HepG2 (cell line): ENCODE measurements around the gene RGL1. TPM values are rescaled to one million over a fixed set of nuclear protein-coding genes. Genes with fewer than 3 reads are reported as not detected.

ENCODE experiments used
- ATAC-seq: fragments of 200-7000 bp; cut with Tn5 transposase; 3 replicates; pipeline ENCODE4 v1.9.1; 2020; ENCODE audit warnings: mild to moderate bottlenecking, moderate library complexity
- BruUV-seq: library from RNA; stranded (reverse); fragments of 400-500 nt; replicated peaks from 2 replicates; lab custom pipeline; 2021; lab: Mats Ljungman, UMichigan
- CTCF ChIA-PET: fragments of 300-600 bp; formaldehyde crosslinking; extraction: SDS; loops from one replicate; lab custom pipeline; 2021; ENCODE audit warnings: low total read pairs, inconsistent platforms, low intra/inter-chr PET ratio; lab: Yijun Ruan, JAX
- POLR2A ChIA-PET: fragments of 350-600 bp; sonication (Branson Sonifier 250); formaldehyde crosslinking; loops from one replicate; lab custom pipeline; 2020; ENCODE audit warnings: antibody characterized with exemption, inconsistent platforms; lab: Yijun Ruan, JAX
- DNase-seq: peaks from one replicate; pipeline ENCODE4 v3.0.0-alpha.2; 2015; ENCODE audit warnings: low spot score
- FAIRE-seq: peaks from 3 replicates; lab custom pipeline; 2011; peaks lifted over from hg19 to GRCh38; lab: Jason Lieb, UNC
- H2AFZ ChIP-seq: one replicate; pipeline ENCODE4 v1.6.1; 2011; ENCODE audit warnings: low read length, inconsistent platforms
- H3K27ac ChIP-seq: fragments of 300-600 bp; 3 replicates; pipeline ENCODE4 v1.8.0; 2011; ENCODE audit warnings: mixed run types, mild to moderate bottlenecking, mixed read lengths, low read length, inconsistent platforms; ENCODE audit not compliant: insufficient read depth; ENCODE audit errors: extremely low read length
- H3K27me3 ChIP-seq, 2 experiments: fragments of 200-600 bp in 1 of 2; 2 replicates in 1 of 2; 3 replicates in 1 of 2; pipeline versions ENCODE4 v1.6.0 to v1.8.0; 2011; ENCODE audit warnings: low read length in 2 of 2, mild to moderate bottlenecking in 2 of 2, moderate library complexity in 2 of 2, inconsistent platforms in 1 of 2; ENCODE audit not compliant: insufficient read depth in 2 of 2, control insufficient read depth in 1 of 2
- H3K36me3 ChIP-seq, 2 experiments: fragments of 200-600 bp in 1 of 2; replicated peaks in 1 of 2; 2 replicates in 1 of 2; 3 replicates in 1 of 2; pipeline versions ENCODE4 v1.5.1 to v1.8.0; 2011; ENCODE audit warnings: low read length in 2 of 2, inconsistent platforms in 1 of 2; ENCODE audit not compliant: insufficient read depth in 2 of 2, control insufficient read depth in 1 of 2
- H3K4me1 ChIP-seq: 2 replicates; pipeline ENCODE4 v1.5.1; 2012; ENCODE audit warnings: low read length, inconsistent platforms; ENCODE audit not compliant: insufficient read depth
- H3K4me2 ChIP-seq: 2 replicates; pipeline ENCODE4 v1.6.0; 2011; ENCODE audit warnings: low read depth, low read length, inconsistent platforms
- H3K4me3 ChIP-seq, 3 experiments: fragments of 200-600 bp in 1 of 3; sonication (generic), shearing (Covaris generic) in 1 of 3; replicated peaks in 1 of 3; 2 replicates each; pipeline ENCODE4 v1.5.1; 2011 to 2016; ENCODE audit warnings: low read length in 3 of 3, inconsistent platforms in 2 of 3, low read depth in 2 of 3, mild to moderate bottlenecking in 2 of 3, control low read depth in 1 of 3, mixed read lengths in 1 of 3; ENCODE audit not compliant: insufficient read depth in 1 of 3
- H3K79me2 ChIP-seq: one replicate; pipeline ENCODE4 v1.6.1; 2011; ENCODE audit warnings: low read length, inconsistent platforms; ENCODE audit not compliant: insufficient read depth
- H3K9ac ChIP-seq: 2 replicates; pipeline ENCODE4 v1.6.0; 2011; ENCODE audit warnings: mild to moderate bottlenecking, low read depth, low read length, inconsistent platforms; ENCODE audit not compliant: insufficient read depth
- H3K9me3 ChIP-seq: 2 replicates; pipeline ENCODE4 v1.5.1; 2012; ENCODE audit warnings: mild to moderate bottlenecking, low read length
- H4K20me1 ChIP-seq: 2 replicates; pipeline ENCODE4 v1.6.0; 2011; ENCODE audit warnings: inconsistent platforms, mild to moderate bottlenecking, low read length, moderate library complexity; ENCODE audit not compliant: insufficient read depth
- ARID2 ChIP-seq: sonication (generic); formaldehyde crosslinking; IDR thresholded peaks from 2 replicates; pipeline ENCODE4 v1.8.1; 2022; ENCODE audit warnings: mild to moderate bottlenecking, missing genetic modification reagents, borderline replicate concordance
- BRD4 ChIP-seq: sonication (generic); formaldehyde crosslinking; IDR thresholded peaks from 2 replicates; pipeline ENCODE4 v1.4.0; 2020; ENCODE audit warnings: missing genetic modification reagents
- EED ChIP-seq: sonication (generic); formaldehyde crosslinking; IDR thresholded peaks from 2 replicates; pipeline ENCODE4 v1.5.0; 2020; ENCODE audit warnings: mild to moderate bottlenecking, missing genetic modification reagents
- HNRNPL ChIP-seq: fragments of 200-400 bp; formaldehyde crosslinking; IDR thresholded peaks from 2 replicates; pipeline ENCODE4 v1.6.1; 2017; ENCODE audit warnings: mild to moderate bottlenecking, low read depth, low read length
- KLF13 ChIP-seq: sonication (generic); formaldehyde crosslinking; IDR thresholded peaks from 2 replicates; pipeline ENCODE4 v1.4.0; 2020; ENCODE audit warnings: mild to moderate bottlenecking, missing genetic modification reagents
- LRRFIP1 ChIP-seq: sonication (generic); formaldehyde crosslinking; conservative IDR thresholded peaks from 2 replicates; pipeline ENCODE4 v1.4.0; 2020; ENCODE audit warnings: missing genetic modification reagents
- NR2F6 ChIP-seq, 2 experiments: IDR thresholded peaks; 2 replicates each; pipeline ENCODE4 v1.6.1; 2016; ENCODE audit warnings: antibody characterized with exemption in 1 of 2, mild to moderate bottlenecking in 1 of 2
- RARA ChIP-seq: IDR thresholded peaks from 2 replicates; pipeline ENCODE4 v1.6.1; 2016; ENCODE audit warnings: missing genetic modification reagents, missing compliant biosample characterization
- SATB2 ChIP-seq: sonication (generic); formaldehyde crosslinking; IDR thresholded peaks from 2 replicates; pipeline ENCODE4 v1.5.0; 2020; ENCODE audit warnings: missing genetic modification reagents
- WIZ ChIP-seq: sonication (generic); formaldehyde crosslinking; IDR thresholded peaks from 2 replicates; pipeline ENCODE4 v1.5.1; 2020; ENCODE audit warnings: mild to moderate bottlenecking, missing genetic modification reagents
- ZBTB4 ChIP-seq: sonication (generic); formaldehyde crosslinking; IDR thresholded peaks from 2 replicates; pipeline ENCODE4 v1.4.0; 2020; ENCODE audit warnings: missing genetic modification reagents, mild to moderate bottlenecking, borderline replicate concordance
- ZNF17 ChIP-seq: sonication (generic); formaldehyde crosslinking; IDR thresholded peaks from 2 replicates; pipeline ENCODE4 v1.5.0; 2020; ENCODE audit warnings: mild to moderate bottlenecking, missing genetic modification reagents
- ZNF782 ChIP-seq: sonication (generic); formaldehyde crosslinking; IDR thresholded peaks from 2 replicates; pipeline ENCODE4 v1.4.0; 2020; ENCODE audit warnings: missing genetic modification reagents, mild to moderate bottlenecking, borderline replicate concordance
- ZNF878 ChIP-seq: sonication (generic); formaldehyde crosslinking; IDR thresholded peaks from 2 replicates; pipeline ENCODE4 v1.8.1; 2023; ENCODE audit warnings: mild to moderate bottlenecking, missing genetic modification reagents, moderate library complexity
- ZSCAN5A ChIP-seq: sonication (generic); formaldehyde crosslinking; IDR thresholded peaks from 2 replicates; pipeline ENCODE4 v1.8.0; 2022; ENCODE audit warnings: mild to moderate bottlenecking, missing genetic modification reagents, borderline replicate concordance
- WGBS: methylation state at CpG from one replicate; pipeline ENCODE4 v1.1.6; 2017; ENCODE audit warnings: low lambda C conversion rate; 5-methylcytosine and 5-hydroxymethylcytosine counted together
- in situ Hi-C: cut with HindIII; loops from 2 replicates; pipeline ENCODE4 v1.10.0; 2017; ENCODE audit warnings: low pct_unique_long_range_greater_than_20kb; ENCODE audit not compliant: extremely low pct_ligation_motif_present
- intact Hi-C: fragments of 100-400 bp; cut with micrococcal nuclease; formaldehyde crosslinking; loops from one replicate; pipeline ENCODE4 v1.10.0; 2022; ENCODE audit not compliant: unreplicated experiment
- polyA plus RNA-seq, 8 experiments: library from polyadenylated mRNA; depleted of rRNA in 3 of 8; stranded (reverse) in 7 of 8; unstranded in 1 of 8; fragments of >200 nt; fragmentation: Illumina TruSeq in 4 of 8; extraction: Trizol in 4 of 8; gene quantifications; 2 replicates each; pipeline versions ENCODE4 v1.2.1 to v1.2.3, GENCODE V29; 2011 to 2016; ENCODE audit warnings: low read depth in 4 of 8, missing spikeins in 1 of 8, mixed read lengths in 1 of 8; ENCODE audit not compliant: insufficient read depth in 1 of 8
- total RNA-seq, 5 experiments: library from RNA; depleted of rRNA; stranded (reverse); fragments of >200 nt; fragmentation: Illumina TruSeq; extraction: Trizol; gene quantifications; 2 replicates each; pipeline ENCODE4 v1.2.3, GENCODE V29; 2016; ENCODE audit warnings: low read depth in 1 of 5
- TF ChIP-seq, protein P1 (sequence below): sonication (generic); formaldehyde crosslinking; IDR thresholded peaks from 2 replicates; pipeline ENCODE4 v1.9.0; 2021; ENCODE audit warnings: missing genetic modification reagents, mild to moderate bottlenecking, borderline replicate concordance

Gene RGL1
- total and polyA plus RNA-seq, 2 of the 13 experiments (the other 11 are each of a cell fraction or from before 2014, with no cell fraction given) = 3.5 to 4.7 TPM

DNA sequence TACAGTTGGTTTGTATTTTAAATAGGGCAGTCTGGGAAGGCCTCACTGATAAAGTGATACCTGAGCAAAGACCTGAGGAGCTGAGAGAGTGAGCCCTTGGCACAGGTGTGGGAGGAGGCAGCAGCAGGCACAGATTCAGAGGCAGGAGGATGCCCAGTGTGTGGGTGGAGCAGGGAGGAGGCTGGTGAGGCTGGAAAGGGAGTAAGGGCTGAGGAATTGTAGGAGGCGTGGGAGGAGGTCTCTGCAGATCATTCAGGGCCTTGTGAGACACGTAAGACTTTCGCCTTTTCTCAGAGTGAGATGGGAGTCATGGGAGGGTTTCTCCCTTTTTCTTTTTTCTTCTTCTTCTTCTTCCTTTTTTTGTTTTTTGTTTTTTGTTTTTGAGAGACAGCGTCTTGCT is 58.0 kb downstream of the RGL1 start:
- peaks cover 0 to 3% of the 10 kb centered on the region in 2 experiments; a peak in 2 of 5 replicates for H3K36me3 ChIP-seq
- ChIA-PET CTCF (no interaction called here), POLR2A (no interaction called here)
- H4K20me1 ChIP-seq = no peaks in the 10 kb centered on the region
- no peak overlapping the region for H3K4me3 ChIP-seq
- H3K27me3 ChIP-seq = no peaks in the 10 kb centered on the region
- no TSS peak for BruUV-seq
- intact Hi-C loops (no loop called here), in situ Hi-C loops (no loop called here)
- no peak overlapping the region for H3K9ac ChIP-seq
- ATAC-seq (no peak), FAIRE-seq (no peak), DNase-seq (no peak)
- peaks cover 31% of the 10 kb centered on the region for H3K4me1 ChIP-seq
- no peaks in the 10 kb centered on the region for H3K79me2 ChIP-seq
- no peak overlapping the region for H3K27ac ChIP-seq
- no peak overlapping the region for H2AFZ ChIP-seq
- no peaks in the 10 kb centered on the region for H3K9me3 ChIP-seq
- WGBS = 89% methylated on average over 4 of the region's 4 CpGs
- no peak overlapping the region for H3K4me2 ChIP-seq
- TF ChIP-seq ZSCAN5A (no peak), ZNF17 (CRISPR knock-in tag) (no peak), SATB2 (CRISPR knock-in tag) (no peak), LRRFIP1 (CRISPR knock-in tag) (no peak), ZNF878 (CRISPR knock-in tag) (no peak), KLF13 (no peak), NR2F6 (IDR thresholded peaks at IDR 0.05) (no peak), NR2F6 (CRISPR knock-in tag; IDR thresholded peaks at IDR 0.05) (no peak), BRD4 (no peak), WIZ (CRISPR knock-in tag) (no peak), HNRNPL (no peak), ZNF782 (CRISPR knock-in tag) (no peak), RARA (CRISPR knock-in tag) (no peak), EED (CRISPR knock-in tag) (no peak), ARID2 (no peak), ZBTB4 (CRISPR knock-in tag) (no peak)
- TF ChIP-seq, protein P1, sequence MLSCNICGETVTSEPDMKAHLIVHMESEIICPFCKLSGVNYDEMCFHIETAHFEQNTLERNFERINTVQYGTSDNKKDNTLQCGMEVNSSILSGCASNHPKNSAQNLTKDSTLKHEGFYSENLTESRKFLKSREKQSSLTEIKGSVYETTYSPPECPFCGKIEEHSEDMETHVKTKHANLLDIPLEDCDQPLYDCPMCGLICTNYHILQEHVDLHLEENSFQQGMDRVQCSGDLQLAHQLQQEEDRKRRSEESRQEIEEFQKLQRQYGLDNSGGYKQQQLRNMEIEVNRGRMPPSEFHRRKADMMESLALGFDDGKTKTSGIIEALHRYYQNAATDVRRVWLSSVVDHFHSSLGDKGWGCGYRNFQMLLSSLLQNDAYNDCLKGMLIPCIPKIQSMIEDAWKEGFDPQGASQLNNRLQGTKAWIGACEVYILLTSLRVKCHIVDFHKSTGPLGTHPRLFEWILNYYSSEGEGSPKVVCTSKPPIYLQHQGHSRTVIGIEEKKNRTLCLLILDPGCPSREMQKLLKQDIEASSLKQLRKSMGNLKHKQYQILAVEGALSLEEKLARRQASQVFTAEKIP = no peak
